GM12878 (cell line): Measurements from ENCODE around the gene NLRC3. TPM values are rescaled to one million over a fixed set of nuclear protein-coding genes. Genes with fewer than 3 reads are reported as not detected.

ENCODE experiments used
- ATAC-seq: fragments of 200-7000 bp; cut with Tn5 transposase; 3 replicates; pipeline ENCODE4 v1.9.1; 2020; ENCODE audit warnings: mild to moderate bottlenecking, moderate library complexity
- BruUV-seq: library from RNA; stranded (reverse); fragments of 400-500 nt; replicated peaks from 2 replicates; lab custom pipeline; 2021; lab: Mats Ljungman, UMichigan
- CTCF ChIA-PET: fragments of 300-600 bp; sonication (Branson Sonifier 250); formaldehyde crosslinking; extraction: SDS; loops from one replicate; lab custom pipeline; 2021; ENCODE audit warnings: inconsistent platforms; lab: Yijun Ruan, JAX
- POLR2A ChIA-PET: fragments of 350-600 bp; formaldehyde crosslinking; extraction: SDS; loops from one replicate; lab custom pipeline; 2021; ENCODE audit warnings: inconsistent platforms; lab: Charles Lee
- RAD21 ChIA-PET: fragments of 300-600 bp; sonication (Branson Sonifier 250); formaldehyde crosslinking; loops from one replicate; lab custom pipeline; 2023; ENCODE audit warnings: antibody characterized with exemption; ENCODE audit not compliant: unreplicated experiment; lab: Charles Lee
- SMC1A ChIA-PET: fragments of 300-600 bp; sonication (Branson Sonifier 250); formaldehyde crosslinking; loops from one replicate; lab custom pipeline; 2023; ENCODE audit not compliant: unreplicated experiment, uncharacterized antibody; lab: Charles Lee
- DNase-seq: peaks from one replicate; pipeline ENCODE4 v3.0.0-alpha.2; 2011; ENCODE audit warnings: low read depth, low spot score
- FAIRE-seq: peaks from 3 replicates; lab custom pipeline; 2011; peaks lifted over from hg19 to GRCh38; lab: Jason Lieb, UNC
- H2AFZ ChIP-seq: 2 replicates; pipeline ENCODE4 v1.6.0; 2011; ENCODE audit warnings: low read depth, low read length, control low read depth; ENCODE audit not compliant: control insufficient read depth
- H3K27ac ChIP-seq: 2 replicates; pipeline ENCODE4 v1.5.1; 2011; ENCODE audit warnings: control low read depth; ENCODE audit not compliant: control insufficient read depth, insufficient read depth
- H3K27me3 ChIP-seq, 2 experiments: replicated peaks in 1 of 2; 2 replicates each; pipeline versions ENCODE4 v1.6.0 to v1.6.1; 2011; ENCODE audit warnings: low read length in 1 of 2; ENCODE audit not compliant: control insufficient read depth in 2 of 2, insufficient read depth in 2 of 2
- H3K36me3 ChIP-seq, 2 experiments: 2 replicates each; pipeline ENCODE4 v1.5.1; 2011; ENCODE audit warnings: low read length in 1 of 2; ENCODE audit not compliant: control insufficient read depth in 2 of 2, insufficient read depth in 2 of 2
- H3K4me1 ChIP-seq: 2 replicates; pipeline ENCODE4 v1.6.1; 2011; ENCODE audit warnings: mild to moderate bottlenecking, low read length, moderate library complexity, mixed read lengths; ENCODE audit not compliant: control insufficient read depth, insufficient read depth
- H3K4me2 ChIP-seq: 2 replicates; pipeline ENCODE4 v1.6.0; 2011; ENCODE audit warnings: control low read depth; ENCODE audit not compliant: control insufficient read depth, insufficient read depth
- H3K4me3 ChIP-seq: fragments of 200-600 bp; sonication (generic); 2 replicates; pipeline ENCODE4 v1.5.1; 2016
- H3K79me2 ChIP-seq: 2 replicates; pipeline ENCODE4 v1.6.0; 2011; ENCODE audit warnings: low read length; ENCODE audit not compliant: control insufficient read depth, insufficient read depth
- H3K9ac ChIP-seq: 2 replicates; pipeline ENCODE4 v1.8.0; 2011; ENCODE audit warnings: low read length, control low read depth, mixed read lengths; ENCODE audit not compliant: control insufficient read depth, insufficient read depth
- H3K9me3 ChIP-seq: replicated peaks from 3 replicates; pipeline ENCODE4 v1.5.1; 2011; ENCODE audit warnings: mild to moderate bottlenecking, low read length; ENCODE audit not compliant: control insufficient read depth, insufficient read depth
- H4K20me1 ChIP-seq: 2 replicates; pipeline ENCODE4 v1.6.0; 2011; ENCODE audit not compliant: control insufficient read depth, insufficient read depth
- NFYA ChIP-seq: IDR thresholded peaks from 2 replicates; pipeline ENCODE4 v1.6.1; 2011; ENCODE audit warnings: low read depth, mild to moderate bottlenecking, low read length, improper control_type of control experiment, borderline replicate concordance
- TBL1XR1 ChIP-seq: IDR thresholded peaks from 2 replicates; pipeline ENCODE4 v1.6.1; 2012; ENCODE audit warnings: low read depth, low read length, improper control_type of control experiment
- ZNF687 ChIP-seq: fragments of 450-650 bp; IDR thresholded peaks from 2 replicates; pipeline ENCODE4 v1.6.1; 2017; ENCODE audit warnings: mild to moderate bottlenecking, moderate library complexity
- WGBS: methylation state at CpG from one replicate; pipeline ENCODE4 v1.1.6; 2016; ENCODE audit warnings: low lambda C conversion rate; ENCODE audit not compliant: insufficient replicate concordance, insufficient coverage; ENCODE audit errors: missing lambda C conversion rate; 5-methylcytosine and 5-hydroxymethylcytosine counted together
- in situ Hi-C: fragments of 300-500 bp; cut with MboI; formaldehyde crosslinking; loops from 9 replicates; pipeline ENCODE4 v1.14.3; 2018; ENCODE audit warnings: mixed read lengths
- intact Hi-C: fragments of 100-400 bp; cut with micrococcal nuclease; formaldehyde crosslinking; loops from one replicate; pipeline ENCODE4 v1.14.2; 2022; ENCODE audit not compliant: unreplicated experiment
- polyA plus RNA-seq, 11 experiments: library from polyadenylated mRNA; depleted of rRNA in 4 of 11; unstranded in 6 of 11; stranded (reverse) in 5 of 11; fragments of >200 nt; fragmentation: Nextera tagmentation in 4 of 11; fragmentation: Illumina TruSeq in 1 of 11; extraction: Ambion mirVana in 4 of 11; extraction: Trizol in 1 of 11; gene quantifications; 1 replicate in 1 of 11; 2 replicates in 10 of 11; pipeline versions ENCODE4 v1.2.1 to v1.2.3, GENCODE V29; 2011 to 2016; ENCODE audit warnings: inconsistent platforms in 2 of 11, missing spikeins in 2 of 11, low read depth in 1 of 11
- total RNA-seq, 4 experiments: library from RNA; depleted of rRNA in 3 of 4; stranded (reverse); fragments of >200 nt in 3 of 4; fragmentation: Illumina TruSeq in 1 of 4; extraction: Trizol in 1 of 4; gene quantifications; 2 replicates each; pipeline versions ENCODE4 v1.2.1 to v1.2.3, GENCODE V29; 2013 to 2021
- TF ChIP-seq, protein P1 (sequence below): fragments of 450-650 bp; IDR thresholded peaks from 2 replicates; pipeline ENCODE4 v1.6.1; 2017; ENCODE audit warnings: low read depth, mild to moderate bottlenecking, moderate library complexity

Gene NLRC3
- total and polyA plus RNA-seq, 10 of the 15 experiments (the other 5 are each of a cell fraction or from before 2014, with no cell fraction given) = 2.2 to 17.8 (median 7.6) TPM

GRCh38 chr16:3598236-3598635 is 21.0 kb upstream of the NLRC3 start:
- H3K27me3 ChIP-seq = no peaks in the 10 kb centered on the region
- 92% methylated on average over 12 of the region's 12 CpGs for WGBS
- H3K79me2 ChIP-seq = no peaks in the 10 kb centered on the region
- intact Hi-C loops = no loop called here
- in situ Hi-C loops = no loop called here
- BruUV-seq = no TSS peak
- DNase-seq (no peak), ATAC-seq (no peak), FAIRE-seq (no peak)
- H3K4me3 ChIP-seq = no peak overlapping the region
- no peak overlapping the region for H2AFZ ChIP-seq
- peaks cover 0 to under 1% of the 10 kb centered on the region in 2 experiments; a peak in 1 of 4 replicates for H3K36me3 ChIP-seq
- H3K9me3 ChIP-seq = no peaks in the 10 kb centered on the region; the same call in 2 of the 3 replicates
- ChIA-PET POLR2A (interaction anchor here (0.6 kb wide), 1 partner anchor 29 kb away, joined by 4 read pairs; no protein-coding TSS in a partner anchor), SMC1A (no interaction called here), RAD21 (no interaction called here), CTCF (no interaction called here)
- H3K9ac ChIP-seq = no peak overlapping the region
- H3K4me2 ChIP-seq = no peak overlapping the region
- no peak overlapping the region for H3K27ac ChIP-seq
- TF ChIP-seq ZNF687 (no peak), TBL1XR1 (no peak), NFYA (no peak)
- TF ChIP-seq, protein P1, sequence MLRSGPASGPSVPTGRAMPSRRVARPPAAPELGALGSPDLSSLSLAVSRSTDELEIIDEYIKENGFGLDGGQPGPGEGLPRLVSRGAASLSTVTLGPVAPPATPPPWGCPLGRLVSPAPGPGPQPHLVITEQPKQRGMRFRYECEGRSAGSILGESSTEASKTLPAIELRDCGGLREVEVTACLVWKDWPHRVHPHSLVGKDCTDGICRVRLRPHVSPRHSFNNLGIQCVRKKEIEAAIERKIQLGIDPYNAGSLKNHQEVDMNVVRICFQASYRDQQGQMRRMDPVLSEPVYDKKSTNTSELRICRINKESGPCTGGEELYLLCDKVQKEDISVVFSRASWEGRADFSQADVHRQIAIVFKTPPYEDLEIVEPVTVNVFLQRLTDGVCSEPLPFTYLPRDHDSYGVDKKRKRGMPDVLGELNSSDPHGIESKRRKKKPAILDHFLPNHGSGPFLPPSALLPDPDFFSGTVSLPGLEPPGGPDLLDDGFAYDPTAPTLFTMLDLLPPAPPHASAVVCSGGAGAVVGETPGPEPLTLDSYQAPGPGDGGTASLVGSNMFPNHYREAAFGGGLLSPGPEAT = no peak
- no peaks in the 10 kb centered on the region for H3K4me1 ChIP-seq
- no peaks in the 10 kb centered on the region for H4K20me1 ChIP-seq
